GM19193 (cell line): ENCODE results near the gene ATE1.

ENCODE experiments used
- POLR2A ChIP-seq: IDR thresholded peaks from 4 replicates; pipeline ENCODE4 v1.6.1; 2011; ENCODE audit not compliant: insufficient read depth, insufficient read length; ENCODE audit errors: extremely low read depth

The ATE1 gene

GRCh38 chr10:121690970-121691369 lies 236.9 kb downstream of the ATE1 start:
- TF ChIP-seq POLR2A: no peak
